Retina (tissue), 1 donor: ENCODE data around the gene NMD3.
"Not testable (repeated sequence)": the region's sequence is repeated elsewhere in the genome, so short reads cannot be mapped to it uniquely, and the experiment has no call there.

ENCODE experiments used
- DNase-seq: peaks from one replicate; pipeline ENCODE4 v3.0.0-alpha.2; 2016

Gene NMD3

GRCh38 chr3:161220850-161221753 is at the start of gene NMD3:
Gene NMD3, plus strand, starts transcription at chr3:161221311. Its CDS starts 703 bp downstream, at chr3:161222014.
- peak; percentile 98 for DNase-seq

- no peak for DNase-seq
Observed at GRCh38 chr3:161171639-161172552, 49.2 kb upstream of the NMD3 start.

- peak; percentile 21 for DNase-seq
Observed at GRCh38 chr3:161175506-161175905, 45.6 kb upstream of the NMD3 start.

- peak; percentile 63 for DNase-seq
Observed at GRCh38 chr3:161177991-161178390, 43.1 kb upstream of the NMD3 start.

- not testable (repeated sequence) for DNase-seq
Observed at GRCh38 chr3:161181371-161181770, 39.7 kb upstream of the NMD3 start.

GRCh38 chr3:161187046-161187445 is 34.1 kb upstream of the NMD3 start:
- no peak for DNase-seq

GRCh38 chr3:161197855-161198850 is 23.0 kb upstream of the NMD3 start:
- no peak for DNase-seq

GRCh38 chr3:161199926-161200325 is 21.2 kb upstream of the NMD3 start:
- DNase-seq: no peak

GRCh38 chr3:161203485-161204098 is 17.5 kb upstream of the NMD3 start:
- DNase-seq: no peak

- DNase-seq: no peak
Observed at GRCh38 chr3:161208931-161209330, 12.2 kb upstream of the NMD3 start.

- DNase-seq: peak; percentile 26
Observed at GRCh38 chr3:161212171-161212771, 8.8 kb upstream of the NMD3 start.

- DNase-seq: no peak
Observed at GRCh38 chr3:161212906-161213305, 8.2 kb upstream of the NMD3 start.

GRCh38 chr3:161213644-161214043 is 7.5 kb upstream of the NMD3 start:
- no peak for DNase-seq

GRCh38 chr3:161215185-161215584 is 5.9 kb upstream of the NMD3 start:
- no peak for DNase-seq

GRCh38 chr3:161217496-161217895 is 3.6 kb upstream of the NMD3 start:
- DNase-seq: no peak

- DNase-seq: no peak
Observed at GRCh38 chr3:161219495-161219894, 1.6 kb upstream of the NMD3 start.

GRCh38 chr3:161221806-161222600 is 892 bp downstream of the NMD3 start:
- no peak for DNase-seq

- DNase-seq: no peak
Observed at GRCh38 chr3:161222662-161223061, 1.6 kb downstream of the NMD3 start.

GRCh38 chr3:161224786-161225185 is 3.7 kb downstream of the NMD3 start:
- DNase-seq: no peak

- no peak for DNase-seq
Observed at GRCh38 chr3:161230621-161231171, 9.6 kb downstream of the NMD3 start.
